AG10803 (cell line): Measurements from ENCODE around the gene AKR1C8.
"Not testable (repeated sequence)": the region's sequence is repeated elsewhere in the genome, so short reads cannot be mapped to it uniquely, and the experiment has no call there.

ENCODE experiments used
- DNase-seq: peaks from one replicate; pipeline ENCODE4 v3.0.0; 2010; ENCODE audit warnings: low read depth
- H3K4me3 ChIP-seq: 2 replicates; pipeline ENCODE4 v1.5.1; 2011; ENCODE audit warnings: mild to moderate bottlenecking, low read length, control low read depth
- TF ChIP-seq, protein P1 (sequence below): conservative IDR thresholded peaks from 2 replicates; pipeline ENCODE4 v1.5.1; 2011; ENCODE audit warnings: mild to moderate bottlenecking, low read length, control low read depth, inconsistent platforms

The AKR1C8 gene

DNA sequence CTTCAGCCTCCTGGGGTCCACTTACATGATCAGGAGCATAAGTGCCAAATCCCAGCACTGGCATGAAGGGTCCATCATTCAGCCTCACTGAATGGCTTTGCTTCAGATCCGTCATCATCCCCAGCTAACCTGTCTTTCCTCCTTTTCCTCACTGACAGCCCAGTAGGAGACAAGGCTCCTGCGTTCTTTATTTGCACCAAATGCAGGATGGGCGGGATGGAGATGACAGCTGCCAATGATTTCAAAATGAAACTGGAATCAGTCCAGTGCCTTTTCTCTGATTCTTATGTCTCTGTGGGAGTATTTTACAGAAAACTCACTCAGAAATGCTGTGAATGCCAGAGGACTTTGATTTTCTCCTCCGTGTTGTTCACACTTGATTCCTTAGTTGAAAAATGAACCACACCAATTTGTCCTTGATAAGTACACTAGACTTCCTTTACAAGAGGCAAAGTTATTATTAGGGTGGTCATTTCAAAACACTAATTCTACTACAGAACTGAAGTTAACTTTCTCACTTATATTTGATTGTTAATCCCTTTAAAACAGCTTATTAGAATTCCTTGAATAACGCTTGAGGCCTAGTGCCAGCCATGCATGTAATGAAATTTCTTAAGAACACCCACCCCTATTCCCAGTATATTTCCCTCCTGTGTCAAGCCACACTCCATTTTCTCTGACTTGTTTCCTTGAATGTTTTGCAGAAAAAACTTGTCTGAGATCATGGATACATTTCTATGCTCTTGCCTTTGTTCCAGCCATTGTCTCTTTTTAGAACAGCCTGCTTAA lies at the start of gene AKR1C8:
Gene AKR1C8, minus strand, starts transcription at position 164 of the 789 bp plus-strand sequence. Its CDS starts 46 bp downstream, at position 118.
- H3K4me3 ChIP-seq: no peak within 1 kb of the TSS
- TF ChIP-seq, protein P1, sequence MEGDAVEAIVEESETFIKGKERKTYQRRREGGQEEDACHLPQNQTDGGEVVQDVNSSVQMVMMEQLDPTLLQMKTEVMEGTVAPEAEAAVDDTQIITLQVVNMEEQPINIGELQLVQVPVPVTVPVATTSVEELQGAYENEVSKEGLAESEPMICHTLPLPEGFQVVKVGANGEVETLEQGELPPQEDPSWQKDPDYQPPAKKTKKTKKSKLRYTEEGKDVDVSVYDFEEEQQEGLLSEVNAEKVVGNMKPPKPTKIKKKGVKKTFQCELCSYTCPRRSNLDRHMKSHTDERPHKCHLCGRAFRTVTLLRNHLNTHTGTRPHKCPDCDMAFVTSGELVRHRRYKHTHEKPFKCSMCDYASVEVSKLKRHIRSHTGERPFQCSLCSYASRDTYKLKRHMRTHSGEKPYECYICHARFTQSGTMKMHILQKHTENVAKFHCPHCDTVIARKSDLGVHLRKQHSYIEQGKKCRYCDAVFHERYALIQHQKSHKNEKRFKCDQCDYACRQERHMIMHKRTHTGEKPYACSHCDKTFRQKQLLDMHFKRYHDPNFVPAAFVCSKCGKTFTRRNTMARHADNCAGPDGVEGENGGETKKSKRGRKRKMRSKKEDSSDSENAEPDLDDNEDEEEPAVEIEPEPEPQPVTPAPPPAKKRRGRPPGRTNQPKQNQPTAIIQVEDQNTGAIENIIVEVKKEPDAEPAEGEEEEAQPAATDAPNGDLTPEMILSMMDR: no peak
- DNase-seq: no peak

DNA sequence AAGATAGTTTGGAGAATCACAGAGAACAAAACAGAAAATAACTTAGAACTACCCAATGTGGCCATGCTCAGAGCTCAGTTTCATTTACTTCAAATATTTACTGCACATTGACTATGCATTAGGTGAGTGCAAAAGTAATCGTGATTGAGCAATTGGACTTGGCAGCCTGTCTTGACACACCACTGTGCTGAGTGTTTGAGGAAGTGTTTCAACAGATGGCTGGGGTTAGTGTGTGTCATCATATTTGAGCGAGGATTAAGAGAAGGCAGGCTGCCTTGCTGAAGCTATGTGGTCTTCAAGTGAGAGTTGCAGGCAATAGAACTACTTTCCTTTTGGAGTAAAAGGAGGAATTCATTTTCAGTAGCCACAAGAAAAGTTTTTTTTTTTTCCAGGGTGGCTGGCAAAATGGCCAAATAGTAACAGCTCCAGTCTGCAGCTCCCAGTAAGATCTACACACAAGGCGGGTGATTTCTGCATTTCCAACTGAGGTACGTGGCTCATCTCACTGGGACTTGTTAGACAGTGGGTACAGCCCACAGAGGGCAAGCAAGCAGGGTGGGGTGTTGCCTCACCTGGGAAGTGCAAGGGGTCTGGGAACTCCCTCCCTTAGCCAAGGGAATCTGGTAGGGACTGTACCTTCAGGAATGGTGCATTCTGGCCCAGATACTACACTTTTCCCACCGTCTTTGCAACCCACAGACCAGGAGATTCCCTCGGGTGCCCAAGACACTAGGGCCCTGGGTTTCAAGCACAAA lies 49.3 kb upstream of the AKR1C8 start:
- peak; percentile 73 for DNase-seq
- no peak overlapping the region for H3K4me3 ChIP-seq
- TF ChIP-seq, protein P1: no peak

DNA sequence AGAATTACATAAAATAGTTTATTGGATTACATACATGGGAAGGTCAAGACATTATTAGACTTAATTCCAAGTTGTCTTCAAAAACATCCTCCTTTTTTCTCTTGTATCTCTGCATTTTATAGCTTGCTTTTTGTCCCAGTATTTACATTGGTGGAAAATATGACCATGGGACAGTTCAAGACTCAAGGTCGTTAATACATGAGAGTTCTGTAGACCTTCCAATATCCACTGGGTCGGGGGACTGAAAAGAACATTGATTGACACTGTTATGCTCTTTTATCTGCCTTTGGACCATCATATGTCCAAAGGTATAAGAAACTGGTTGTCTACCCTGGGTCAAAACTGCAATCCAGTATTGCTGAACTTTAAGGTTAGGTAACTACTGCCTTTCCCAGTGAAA lies 48.4 kb upstream of the AKR1C8 start:
- DNase-seq: no peak
- TF ChIP-seq, protein P1: no peak
- H3K4me3 ChIP-seq: no peak overlapping the region

DNA sequence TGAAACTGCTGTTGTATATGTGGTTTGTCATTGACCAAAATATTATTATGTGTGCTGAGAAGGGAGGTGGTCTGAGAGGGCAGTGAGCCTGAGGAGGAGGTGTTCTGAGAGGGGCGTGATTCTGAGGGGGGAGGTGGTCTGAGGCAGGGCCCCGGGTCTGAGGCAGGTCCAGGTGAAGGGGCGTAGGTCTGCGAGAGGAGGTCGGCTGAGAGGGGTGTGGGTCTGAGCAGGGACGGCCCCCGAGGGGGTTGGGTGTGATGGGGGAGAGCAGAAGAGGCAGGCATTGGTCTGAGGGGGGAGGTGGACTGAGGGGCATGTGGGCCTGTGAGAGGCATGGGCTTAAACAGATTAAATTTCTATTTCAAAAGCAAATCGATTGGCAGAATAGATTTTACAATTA lies 44.1 kb upstream of the AKR1C8 start:
- DNase-seq: no peak
- TF ChIP-seq, protein P1: no peak
- H3K4me3 ChIP-seq: no peak overlapping the region

DNA sequence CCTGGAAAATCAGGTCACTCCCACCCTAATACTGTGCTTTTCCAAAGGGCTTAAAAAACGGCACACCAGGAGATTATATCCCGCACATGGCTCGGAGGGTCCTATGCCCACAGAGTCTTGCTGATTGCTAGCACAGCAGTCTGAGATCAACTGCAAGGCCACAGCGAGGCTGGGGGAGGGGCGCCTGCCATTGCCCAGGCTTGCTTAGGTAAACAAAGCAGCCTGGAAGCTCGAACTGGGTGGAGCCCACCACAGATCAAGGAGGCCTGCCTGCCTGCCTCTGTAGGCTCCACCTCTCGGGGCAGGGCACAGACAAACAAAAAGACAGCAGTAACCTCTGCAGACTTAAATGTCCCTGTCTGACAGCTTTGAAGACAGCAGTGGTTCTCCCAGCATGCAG lies 38.0 kb upstream of the AKR1C8 start:
- DNase-seq: not testable (repeated sequence)

DNA sequence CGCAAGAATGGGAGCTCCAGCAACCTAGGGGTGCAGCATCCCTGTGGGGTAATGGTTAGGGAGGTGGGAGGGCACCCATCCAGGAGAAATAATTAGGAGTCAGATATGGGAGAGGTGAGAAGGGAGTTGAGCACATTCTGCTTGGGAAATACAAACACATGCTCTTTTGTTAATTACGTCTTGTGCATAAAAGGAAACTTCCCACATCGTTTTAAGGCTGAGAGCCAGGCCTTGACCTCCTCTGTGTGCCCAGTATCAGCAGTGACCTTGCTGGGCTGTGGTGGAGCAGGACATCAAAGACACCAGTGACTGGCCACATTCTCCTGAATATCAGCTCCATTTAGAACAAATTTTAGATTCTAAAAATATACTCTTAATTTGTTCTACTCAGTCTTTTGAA lies 34.3 kb upstream of the AKR1C8 start:
- no peak overlapping the region for H3K4me3 ChIP-seq
- DNase-seq: no peak
- TF ChIP-seq, protein P1: no peak

More for the DNA sequence above, 38.0 kb upstream of the AKR1C8 start:
- not testable (repeated sequence) for H3K4me3 ChIP-seq

DNA sequence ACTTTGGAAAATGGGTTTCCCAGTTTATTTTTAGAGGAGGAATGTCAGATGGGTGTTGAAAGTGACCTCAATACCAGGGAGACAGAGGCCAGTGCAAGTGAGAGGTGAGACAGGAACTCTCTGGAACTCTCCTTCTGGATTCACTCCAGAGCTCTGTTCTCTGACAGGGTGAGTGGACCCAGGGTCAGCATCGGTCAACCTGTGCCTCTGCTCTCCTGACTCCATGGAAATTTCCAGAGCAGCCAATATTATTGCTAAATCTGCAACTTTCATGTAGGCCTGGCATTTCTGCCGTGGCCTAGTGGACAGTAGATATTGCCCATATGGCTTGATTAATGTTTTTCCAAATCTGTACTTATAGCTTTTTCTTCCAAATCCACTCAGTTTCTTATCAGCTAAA lies 31.9 kb upstream of the AKR1C8 start:
- TF ChIP-seq, protein P1: no peak
- no peak for DNase-seq
- no peak overlapping the region for H3K4me3 ChIP-seq
